Stimulated activated CD4-positive, alpha-beta T cell treated with anti-CD3 and anti-CD28 coated beads, Interleukin-15, amount 100 ng/mL, for 1 hour (primary cell): ENCODE data around the gene TSGA10IP.
A peak's percentile ranks its signal among the peaks of the same experiment; 100 is the strongest.
"Not testable (repeated sequence)": the region's sequence is repeated elsewhere in the genome, so short reads cannot be mapped to it uniquely, and the experiment has no call there.

Experiments
- DNase-seq, 2 donors: peaks; one replicate each; pipeline ENCODE4 v3.0.0-alpha.2; 2020; ENCODE audit warnings: low read depth in 1 of 2, low spot score in 1 of 2

The TSGA10IP gene

GRCh38 chr11:65945941-65946558, 770 bp downstream of the TSGA10IP start:
- DNase-seq = no peak

GRCh38 chr11:65946655-65947054, 1.4 kb downstream of the TSGA10IP start:
- DNase-seq = no peak

GRCh38 chr11:65947133-65947532, 1.9 kb downstream of the TSGA10IP start:
- DNase-seq = no peak

- no peak for DNase-seq
Measured at GRCh38 chr11:65947603-65948125, 2.4 kb downstream of the TSGA10IP start.

GRCh38 chr11:65950711-65951110, 5.4 kb downstream of the TSGA10IP start:
- not testable (repeated sequence) for DNase-seq

- DNase-seq = not testable (repeated sequence)
Measured at GRCh38 chr11:65951641-65952040, 6.4 kb downstream of the TSGA10IP start.

- DNase-seq = no peak
Measured at GRCh38 chr11:65952052-65952521, 6.8 kb downstream of the TSGA10IP start.

- no peak for DNase-seq
Measured at GRCh38 chr11:65953471-65953870, 8.2 kb downstream of the TSGA10IP start.

GRCh38 chr11:65954771-65955170, 9.5 kb downstream of the TSGA10IP start:
- no peak for DNase-seq

GRCh38 chr11:65958291-65958690, 13.0 kb downstream of the TSGA10IP start:
- DNase-seq = no peak

- DNase-seq = no peak
Measured at GRCh38 chr11:65958774-65959420, 13.6 kb downstream of the TSGA10IP start.

GRCh38 chr11:65960824-65961266, 15.6 kb downstream of the TSGA10IP start:
- DNase-seq = no peak

GRCh38 chr11:65961267-65962140, 16.2 kb downstream of the TSGA10IP start, which contains the start of gene SART1:
Gene SART1 (plus strand): TSS chr11:65961734. CDS start chr11:65961781, 47 bp downstream.
- DNase-seq = peak; percentile 88 to 89

GRCh38 chr11:65962141-65962564, 16.9 kb downstream of the TSGA10IP start:
- no peak for DNase-seq

GRCh38 chr11:65964906-65965305, 19.6 kb downstream of the TSGA10IP start:
- DNase-seq = no peak

GRCh38 chr11:65965986-65966762, 20.9 kb downstream of the TSGA10IP start:
- no peak for DNase-seq

- DNase-seq = no peak
Measured at GRCh38 chr11:65967329-65967934, 22.2 kb downstream of the TSGA10IP start.

GRCh38 chr11:65968600-65969482, 23.6 kb downstream of the TSGA10IP start:
- no peak for DNase-seq

- DNase-seq = no peak
Measured at GRCh38 chr11:65972116-65972515, 26.8 kb downstream of the TSGA10IP start.
